ENCODE results near the gene DSCAML1.
A peak's percentile ranks its signal among the peaks of the same experiment; 100 is the strongest.

DSCAML1 gene

DNA sequence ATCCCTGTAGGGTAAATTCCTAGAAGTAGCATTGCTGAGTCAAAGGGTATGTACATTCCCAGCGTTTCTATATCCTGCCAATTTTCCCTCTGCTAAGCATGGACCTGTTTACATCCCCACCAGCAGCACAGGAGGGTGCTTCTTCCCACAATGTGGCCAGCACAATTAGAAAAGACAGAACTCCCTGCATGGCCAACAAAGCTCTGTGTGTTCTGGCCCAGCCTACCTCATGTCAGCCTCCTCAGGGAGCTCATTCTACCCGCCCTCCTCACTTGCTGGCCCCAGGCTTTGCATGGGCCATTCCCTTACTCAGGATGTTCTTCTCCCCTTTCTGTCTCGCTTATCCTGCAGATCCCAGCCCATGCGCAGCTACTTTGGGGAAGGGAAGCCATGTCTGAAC lies 186.1 kb downstream of the DSCAML1 start:
- DNase-seq (ENCODE audit: low spot score) = no peak

DNA sequence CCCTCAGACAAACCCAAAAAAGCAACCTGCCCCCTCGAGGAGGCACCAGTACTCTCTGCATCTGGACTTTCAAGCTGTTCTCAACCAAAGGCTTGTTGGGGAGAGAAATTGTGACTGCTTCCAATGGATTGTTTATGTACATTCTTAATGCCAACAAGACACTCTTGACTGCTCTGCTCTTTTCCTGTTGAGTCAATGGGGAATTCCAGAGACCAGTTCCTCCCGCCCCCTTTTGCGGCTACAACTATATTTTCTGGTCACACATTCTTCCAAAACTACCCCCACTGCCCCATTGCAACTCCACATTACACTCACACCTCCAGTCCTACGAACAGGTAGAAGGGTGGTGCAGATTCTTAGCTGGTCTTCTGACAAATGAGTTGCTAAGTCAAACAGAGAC lies 187.0 kb downstream of the DSCAML1 start:
- no peak for DNase-seq (ENCODE audit: low spot score)

DNA sequence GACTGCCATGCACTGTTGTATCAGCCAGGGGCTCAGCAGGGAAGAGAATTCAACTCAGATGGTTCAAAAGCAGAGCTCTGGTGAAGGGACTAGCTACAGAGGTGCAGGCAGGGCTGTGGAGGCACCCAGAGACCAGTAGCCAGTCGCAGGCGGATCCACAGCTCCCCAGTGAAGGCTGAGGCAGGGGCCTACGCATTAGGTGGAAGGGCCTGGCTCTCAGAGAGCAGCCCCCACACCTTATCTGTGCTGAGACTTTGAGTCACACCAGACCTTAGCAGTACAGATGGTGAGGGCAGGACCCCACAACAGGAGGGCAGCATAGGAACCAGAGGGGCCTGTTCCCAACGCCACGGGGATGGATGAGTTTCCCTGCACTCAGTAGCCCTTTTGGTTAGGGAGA lies 189.6 kb downstream of the DSCAML1 start:
- no peak for DNase-seq (ENCODE audit: low spot score)

GRCh38 chr11:117606790-117607189 lies 190.2 kb downstream of the DSCAML1 start:
- DNase-seq (ENCODE audit: low spot score) = no peak

- no peak for DNase-seq (ENCODE audit: low spot score)
These were observed 190.8 kb downstream of the DSCAML1 start for GRCh38 chr11:117606211-117606610.

DNA sequence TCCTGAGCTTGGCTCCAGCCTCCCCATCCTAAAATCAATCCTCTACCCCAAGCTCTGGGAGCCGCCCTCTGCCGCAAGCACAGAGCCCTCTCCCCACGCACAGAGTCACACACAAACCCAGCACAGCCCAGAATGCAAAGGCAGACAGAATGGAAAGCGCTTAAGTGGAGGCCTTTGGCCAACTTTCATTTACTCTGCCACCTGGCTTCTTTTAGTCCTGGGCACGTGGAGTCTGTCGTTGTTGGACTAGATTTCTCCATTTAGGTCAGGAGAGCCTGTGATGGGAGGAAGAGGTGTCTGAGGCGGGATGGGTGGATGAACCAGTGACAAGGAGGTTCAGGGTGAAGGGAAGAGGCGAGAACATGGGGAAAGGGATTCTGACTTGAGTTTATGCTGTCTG lies 191.7 kb downstream of the DSCAML1 start:
- no peak for DNase-seq (ENCODE audit: low spot score)

DNA sequence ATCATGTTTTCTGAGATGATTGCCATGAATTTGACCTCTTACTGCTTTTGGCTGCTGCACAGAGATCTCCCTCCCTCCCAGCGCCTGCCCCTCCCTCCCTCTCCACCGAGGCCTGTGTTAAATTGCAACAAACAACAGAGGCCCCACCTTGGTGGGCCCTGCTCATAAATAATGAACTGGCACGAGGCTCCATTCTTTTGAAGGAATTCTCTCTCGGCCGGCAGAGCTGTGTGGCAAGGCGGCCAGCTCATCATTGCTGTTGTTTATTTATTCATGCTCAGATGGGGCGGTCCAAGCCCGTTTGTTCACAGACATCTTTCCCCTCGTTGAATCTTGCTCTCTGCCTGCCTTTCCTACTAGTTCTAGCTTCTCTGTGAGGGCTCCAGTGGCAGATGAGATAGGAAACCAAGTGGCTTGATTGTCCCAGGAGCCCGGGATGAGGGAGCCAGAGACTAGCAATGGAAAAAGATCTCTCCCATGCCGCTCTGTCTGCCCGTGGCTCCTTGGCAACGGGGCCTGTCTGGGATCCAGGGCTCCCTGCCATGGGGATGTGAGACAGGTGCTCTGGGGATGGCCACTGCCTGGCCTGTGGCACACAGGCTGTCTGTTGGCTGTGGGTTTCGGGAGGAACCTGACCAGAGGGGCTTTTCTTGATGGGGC lies 192.6 kb downstream of the DSCAML1 start:
- no peak for DNase-seq (ENCODE audit: low spot score)

DNA sequence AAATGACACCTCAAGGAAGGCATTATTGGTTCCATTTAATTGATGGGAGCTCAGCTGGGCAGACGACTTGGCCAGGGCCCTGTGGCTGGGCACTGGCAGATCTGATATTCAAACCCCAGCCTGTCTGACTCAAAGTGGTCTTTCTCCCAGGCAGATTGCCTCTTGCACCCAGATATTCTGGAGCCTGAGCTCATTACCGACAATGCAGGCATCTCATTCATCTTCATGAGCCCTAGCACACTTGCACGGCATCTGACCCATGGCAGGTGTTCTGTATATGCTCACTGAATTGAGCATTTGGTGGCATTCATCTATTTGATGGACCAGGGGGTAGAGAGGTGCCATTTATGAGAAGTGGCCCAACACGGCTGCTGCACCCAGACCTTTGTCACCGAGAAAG lies 193.1 kb downstream of the DSCAML1 start:
- DNase-seq (ENCODE audit: low spot score) = no peak

- no peak for DNase-seq (ENCODE audit: low spot score)
These were observed 195.9 kb downstream of the DSCAML1 start for GRCh38 chr11:117601006-117601708.

DNA sequence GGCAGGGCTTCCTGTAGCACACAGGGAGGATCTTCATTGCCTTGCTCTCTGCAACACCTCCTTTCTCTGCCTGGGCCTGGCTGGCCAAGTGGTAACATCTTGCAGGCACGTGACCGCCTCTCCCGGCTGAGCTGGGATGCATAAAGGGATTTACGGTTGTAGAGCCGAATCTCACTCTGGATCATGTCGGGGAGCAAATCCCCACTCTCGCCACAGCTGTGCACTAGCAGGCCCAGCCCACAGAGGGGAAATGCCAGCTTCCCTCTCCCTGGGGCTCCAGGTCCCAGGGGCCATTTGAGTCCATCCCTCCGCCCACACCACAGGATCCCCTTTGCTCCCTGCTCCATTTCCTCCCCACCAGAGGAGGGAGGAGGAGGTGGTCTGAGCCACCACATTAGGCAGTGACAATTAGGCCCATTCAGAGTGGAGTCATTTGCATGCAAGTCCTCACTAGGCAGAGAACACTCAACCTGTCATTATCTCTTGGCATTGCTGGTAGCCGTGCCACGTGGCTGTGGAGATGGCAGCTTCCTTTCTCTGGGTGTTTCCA lies 196.7 kb downstream of the DSCAML1 start:
- DNase-seq (ENCODE audit: low spot score) = no peak

DNA sequence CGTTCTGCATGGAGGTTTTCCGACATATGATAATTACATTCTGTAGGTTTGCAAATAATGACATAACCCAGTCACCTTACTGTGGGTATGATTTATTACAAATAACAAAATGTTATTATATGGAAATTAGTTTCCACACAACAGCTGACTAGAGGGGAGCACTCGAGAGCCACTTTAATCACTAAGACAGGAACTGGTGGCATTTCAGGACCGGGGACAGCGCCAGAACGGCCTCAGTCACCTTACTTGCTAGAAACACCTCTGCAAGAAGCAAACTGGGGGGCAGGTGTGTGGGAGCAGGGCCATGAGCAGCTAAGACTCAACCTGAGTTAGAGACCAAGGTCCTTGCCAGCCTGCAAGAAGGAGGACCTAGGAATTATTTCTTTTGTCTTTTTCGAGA lies 199.9 kb downstream of the DSCAML1 start:
- peak; percentile 46 for DNase-seq (ENCODE audit: low spot score)

DNA sequence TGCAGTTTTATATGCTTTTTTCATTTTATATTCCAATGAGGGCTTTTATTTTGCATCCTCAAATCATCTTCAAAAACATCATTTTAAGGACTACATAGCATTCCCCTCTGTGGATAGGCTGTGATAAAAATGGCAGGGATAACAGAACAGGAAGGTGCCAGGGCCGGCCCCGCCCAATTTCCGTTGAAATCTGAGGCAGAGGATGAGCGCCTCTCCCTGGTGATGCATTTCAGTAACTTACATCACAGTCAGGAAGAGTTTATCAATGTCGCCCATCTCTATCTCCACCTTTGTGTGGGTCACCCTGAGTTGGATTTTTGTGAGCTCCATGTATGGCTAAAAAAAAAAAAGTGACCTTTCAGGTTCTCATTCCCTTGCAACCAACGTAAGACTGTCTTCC lies 201.6 kb downstream of the DSCAML1 start:
- no peak for DNase-seq (ENCODE audit: low spot score)

DNA sequence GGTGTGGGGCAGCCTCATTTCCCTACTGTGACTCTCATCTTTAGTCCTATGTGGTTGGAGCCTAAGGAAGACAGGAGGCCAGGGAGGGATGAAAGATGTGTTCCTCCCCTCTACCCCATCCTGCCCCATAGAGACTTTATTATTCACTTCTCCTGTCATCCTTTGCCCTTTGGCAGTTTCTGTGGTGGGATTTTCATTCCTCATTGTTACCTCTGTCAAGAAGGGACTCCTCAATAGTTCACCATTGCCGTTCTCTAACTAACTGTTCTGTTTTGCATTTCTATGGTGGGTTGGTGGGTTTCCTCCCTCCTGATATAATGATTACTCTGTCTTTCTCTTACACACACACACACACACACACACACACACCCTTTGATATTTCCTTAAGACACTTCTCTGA lies 202.3 kb downstream of the DSCAML1 start:
- no peak for DNase-seq (ENCODE audit: low spot score)

- DNase-seq (ENCODE audit: low spot score) = no peak
These were observed 204.0 kb downstream of the DSCAML1 start for GRCh38 chr11:117593065-117593464.

DNA sequence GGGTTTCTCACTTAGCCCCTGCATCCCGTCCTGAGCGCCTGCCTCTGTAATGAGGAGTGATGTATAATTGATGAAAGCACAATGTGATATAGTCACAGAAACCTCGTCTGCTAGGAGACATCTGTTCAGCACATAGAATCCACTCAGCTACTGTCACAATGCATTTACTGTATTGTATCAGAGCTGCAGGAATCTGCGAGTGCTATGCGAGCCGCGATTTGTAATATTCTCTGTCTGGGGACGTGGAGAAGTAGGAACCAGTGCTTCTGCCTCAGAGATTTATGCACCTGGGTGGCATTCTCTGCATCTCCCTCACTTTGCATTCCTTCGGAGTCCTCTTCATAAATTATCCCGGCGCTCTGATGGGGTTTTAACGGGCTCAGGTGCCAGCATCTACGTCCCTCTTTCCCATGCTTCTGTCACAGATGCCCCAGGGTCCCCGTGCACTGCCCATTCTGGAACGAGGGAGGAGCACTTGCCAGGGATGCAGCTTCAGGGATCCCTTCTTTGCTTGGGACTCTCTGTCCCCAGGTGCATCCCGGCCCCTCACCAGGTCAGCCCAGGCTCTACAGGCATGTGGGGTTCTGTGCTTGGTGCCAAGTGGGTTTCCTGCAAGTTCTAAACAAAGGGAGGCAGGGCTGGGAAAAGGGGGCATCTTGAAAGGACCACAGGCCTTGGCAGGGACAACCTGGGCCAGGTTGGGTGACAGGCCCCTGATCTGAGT lies 205.5 kb downstream of the DSCAML1 start:
- no peak for DNase-seq (ENCODE audit: low spot score)

DNA sequence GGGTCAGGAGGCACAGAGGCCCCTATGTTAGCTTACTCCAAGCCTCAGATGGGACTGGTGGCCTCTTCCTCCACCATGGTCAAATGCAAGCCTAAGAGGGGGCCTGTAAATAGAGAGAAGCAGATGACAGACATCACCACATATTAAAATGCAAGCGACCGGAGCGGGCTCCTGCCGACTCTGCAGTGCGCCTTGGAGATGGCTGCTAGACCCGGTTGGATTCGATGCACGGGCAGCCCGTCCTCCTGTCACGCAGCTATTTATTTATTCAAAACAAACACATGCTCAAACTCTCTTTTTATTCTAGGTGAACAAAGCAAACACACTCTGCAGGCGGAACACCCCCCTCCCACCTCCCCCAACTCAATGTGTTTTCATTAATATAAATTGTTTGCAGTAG lies 208.0 kb downstream of the DSCAML1 start:
- no peak for DNase-seq (ENCODE audit: low spot score)

- DNase-seq (ENCODE audit: low spot score) = no peak
These were observed 208.7 kb downstream of the DSCAML1 start for GRCh38 chr11:117588166-117588810.

- DNase-seq (ENCODE audit: low spot score) = no peak
These were observed 209.6 kb downstream of the DSCAML1 start for GRCh38 chr11:117587416-117587815.

GRCh38 chr11:117586392-117586791 lies 210.6 kb downstream of the DSCAML1 start:
- DNase-seq (ENCODE audit: low spot score) = no peak

DNA sequence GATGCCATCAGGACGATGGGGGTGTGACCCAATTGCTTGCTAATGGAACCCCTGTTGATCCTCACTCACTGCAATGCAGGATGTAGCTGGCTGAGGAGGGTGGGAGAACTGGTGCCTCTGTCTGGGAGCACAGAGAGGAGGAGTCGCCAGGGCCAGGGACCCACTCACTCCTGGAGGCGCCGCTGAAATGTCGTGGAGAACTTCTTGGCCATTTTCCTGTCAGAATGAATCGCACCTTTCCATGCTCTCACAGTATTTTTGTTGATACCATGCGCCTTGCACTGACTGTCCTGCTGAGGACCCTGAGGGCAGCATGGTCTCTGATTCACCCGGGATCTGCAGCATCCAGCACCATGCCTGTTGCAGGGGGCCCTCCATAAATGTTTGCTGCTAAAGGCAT lies 211.4 kb downstream of the DSCAML1 start:
- no peak for DNase-seq (ENCODE audit: low spot score)

DNA sequence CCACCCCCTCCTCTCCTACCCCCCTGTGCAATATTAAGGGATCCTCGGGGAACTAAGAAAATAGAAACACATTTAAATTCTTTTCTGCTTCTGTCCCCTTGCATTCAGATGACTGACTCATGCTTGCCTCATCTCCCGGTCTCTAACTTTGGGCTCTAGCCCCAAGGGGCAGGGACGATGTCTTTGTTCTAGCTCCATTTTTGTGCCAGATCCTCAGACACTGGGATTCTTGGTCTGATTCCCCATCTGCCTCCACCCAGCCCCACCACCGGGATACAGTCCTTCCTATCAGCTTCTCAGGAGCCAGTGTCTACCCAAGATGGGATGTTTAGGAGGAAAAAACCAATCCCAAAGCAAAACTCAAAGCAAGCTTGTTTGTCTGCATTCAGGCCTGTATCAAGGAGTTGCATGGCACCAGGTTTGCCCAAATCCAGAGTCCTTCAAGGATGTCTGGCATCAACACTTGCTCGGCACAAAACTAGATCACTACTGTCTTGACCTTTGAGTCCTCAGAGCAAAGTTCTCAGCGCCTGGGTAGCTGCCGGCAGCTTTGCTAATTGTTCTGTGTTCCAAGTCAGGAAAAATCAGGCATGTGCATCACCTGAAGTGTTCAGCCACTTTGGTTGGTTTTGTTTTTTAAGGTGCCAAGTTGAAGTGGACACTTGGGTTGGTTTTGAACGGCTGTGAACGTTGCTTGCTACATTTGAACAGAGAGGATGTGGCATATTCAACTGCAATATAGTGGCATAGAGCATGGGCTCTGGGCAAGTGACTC lies 212.8 kb downstream of the DSCAML1 start:
- DNase-seq (ENCODE audit: low spot score) = no peak

All from NAMALWA (cell line).